HG03575 (cell line): ENCODE measurements around the gene RALGPS1.

Experiments
- ATAC-seq: cut with Tn5 transposase; IDR thresholded peaks from one replicate; pipeline ENCODE4 v1.9.1; 2021; ENCODE audit not compliant: unreplicated experiment, insufficient number of reproducible peaks, low FRiP score; ENCODE audit errors: extremely low read depth

Gene RALGPS1

DNA sequence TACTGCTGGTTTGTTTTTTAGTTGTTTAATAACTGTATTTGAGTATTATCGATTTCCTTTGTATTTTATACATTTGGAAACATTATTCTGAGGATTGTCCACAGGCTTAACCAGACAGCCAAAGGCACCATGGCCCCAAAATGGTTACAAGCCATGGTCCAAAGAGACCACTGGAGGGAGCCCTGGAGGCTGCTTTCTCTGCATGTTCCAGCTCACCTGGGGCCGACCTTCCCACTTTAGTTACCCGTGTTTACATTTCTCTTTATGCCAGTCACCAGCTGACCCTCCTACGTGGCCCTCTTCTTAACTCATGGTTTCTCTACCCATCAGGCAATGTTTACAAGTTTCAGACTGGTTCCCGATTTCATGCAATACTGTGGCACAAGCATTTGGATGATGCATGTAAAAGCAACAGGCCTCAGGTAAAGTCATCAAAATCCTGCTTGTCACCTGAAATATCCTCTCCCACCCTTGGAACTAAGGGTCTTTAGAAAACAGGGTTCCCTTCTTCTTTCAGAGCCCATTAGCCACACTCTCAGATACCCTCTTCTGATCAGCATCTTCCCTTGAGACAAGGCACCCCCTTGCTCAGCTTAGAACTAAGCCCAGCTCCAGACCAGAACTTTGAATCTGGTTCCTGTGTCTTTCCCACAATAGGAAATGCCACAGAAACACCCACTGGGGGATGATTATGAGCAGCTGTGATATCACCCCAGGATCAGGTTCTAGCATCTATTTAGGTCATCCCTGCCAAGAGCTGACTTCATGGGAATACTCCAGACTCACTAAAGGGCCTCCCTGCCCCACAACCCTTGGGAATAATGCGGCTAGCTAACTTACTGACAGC lies 300.1 kb downstream of the RALGPS1 start:
- ATAC-seq = no peak

GRCh38 chr9:127215268-127216209 lies 301.0 kb downstream of the RALGPS1 start:
- ATAC-seq = no peak

GRCh38 chr9:127216210-127216887 lies 301.8 kb downstream of the RALGPS1 start:
- ATAC-seq = no peak

- ATAC-seq = no peak
Observed at GRCh38 chr9:127216888-127217217, 302.3 kb downstream of the RALGPS1 start.

GRCh38 chr9:127218818-127219217 lies 304.2 kb downstream of the RALGPS1 start:
- ATAC-seq = no peak

DNA sequence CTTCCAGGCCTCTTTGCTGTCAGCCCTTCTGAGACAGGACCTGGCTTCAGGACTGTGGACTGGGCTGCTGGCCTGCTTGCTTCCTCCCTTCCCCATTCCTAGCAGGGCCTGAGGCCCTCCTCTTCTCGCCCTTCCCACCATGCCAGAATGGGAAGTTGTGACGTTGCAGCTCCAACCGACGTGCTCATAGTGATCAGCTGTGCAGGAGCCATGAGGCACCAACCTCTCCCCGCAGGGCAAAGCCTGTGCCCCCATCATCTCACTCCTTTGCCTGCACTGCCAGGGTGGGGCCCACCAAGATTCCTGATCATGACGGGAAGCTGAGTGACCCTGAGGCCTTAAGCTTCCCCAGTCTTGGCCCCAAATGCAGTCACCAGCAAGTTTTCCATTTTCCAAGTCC lies 304.9 kb downstream of the RALGPS1 start:
- ATAC-seq = no peak

GRCh38 chr9:127221695-127222094 lies 307.1 kb downstream of the RALGPS1 start:
- no peak for ATAC-seq

- no peak for ATAC-seq
Observed at GRCh38 chr9:127222388-127223095, 308.0 kb downstream of the RALGPS1 start.

DNA sequence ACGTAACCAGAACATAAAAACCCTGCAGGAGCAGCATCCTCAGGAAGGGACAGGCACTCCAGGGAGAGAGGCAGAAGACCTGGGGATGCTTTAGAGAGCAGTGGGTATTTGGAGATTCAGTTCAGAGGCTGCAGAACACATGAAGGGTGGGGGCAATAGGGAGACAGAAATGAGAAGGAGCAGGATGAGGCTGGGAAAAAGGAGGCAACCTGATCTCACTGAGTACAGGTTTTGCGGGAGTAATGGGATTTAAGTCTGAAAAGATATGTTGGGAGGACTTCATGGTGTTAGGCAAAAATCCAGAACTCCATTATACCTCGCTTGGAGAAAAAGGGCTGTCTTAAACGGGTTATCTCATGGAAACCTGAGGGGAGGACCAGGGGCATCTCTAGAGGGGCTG lies 308.7 kb downstream of the RALGPS1 start:
- no peak for ATAC-seq

GRCh38 chr9:127223810-127224177 lies 309.2 kb downstream of the RALGPS1 start:
- ATAC-seq = no peak

GRCh38 chr9:127224178-127224882 lies 309.7 kb downstream of the RALGPS1 start:
- ATAC-seq = peak; percentile 42

- no peak for ATAC-seq
Observed at GRCh38 chr9:127224883-127225739, 310.5 kb downstream of the RALGPS1 start.

GRCh38 chr9:127225801-127226625 lies 311.4 kb downstream of the RALGPS1 start:
- ATAC-seq = no peak

GRCh38 chr9:127229691-127230417 lies 315.3 kb downstream of the RALGPS1 start:
- ATAC-seq = no peak

DNA sequence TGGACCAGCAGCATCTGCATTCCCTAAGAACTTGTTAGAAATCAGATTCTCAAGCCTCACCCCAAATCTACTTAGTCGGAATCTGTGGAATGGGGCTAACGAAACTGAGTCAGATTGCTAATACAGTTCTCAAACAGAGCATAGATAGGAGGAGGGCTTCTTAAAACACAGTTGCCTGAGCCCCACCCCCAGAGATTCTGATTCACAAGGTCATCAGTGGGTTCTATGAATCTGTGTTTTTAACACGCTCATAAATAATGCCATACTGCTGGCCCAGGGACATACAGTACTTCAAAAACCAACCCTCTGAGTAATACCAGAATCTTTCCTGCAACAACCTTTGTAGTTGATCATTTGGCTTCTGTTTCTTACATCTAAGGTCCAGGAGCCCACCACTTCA lies 317.1 kb downstream of the RALGPS1 start:
- no peak for ATAC-seq

DNA sequence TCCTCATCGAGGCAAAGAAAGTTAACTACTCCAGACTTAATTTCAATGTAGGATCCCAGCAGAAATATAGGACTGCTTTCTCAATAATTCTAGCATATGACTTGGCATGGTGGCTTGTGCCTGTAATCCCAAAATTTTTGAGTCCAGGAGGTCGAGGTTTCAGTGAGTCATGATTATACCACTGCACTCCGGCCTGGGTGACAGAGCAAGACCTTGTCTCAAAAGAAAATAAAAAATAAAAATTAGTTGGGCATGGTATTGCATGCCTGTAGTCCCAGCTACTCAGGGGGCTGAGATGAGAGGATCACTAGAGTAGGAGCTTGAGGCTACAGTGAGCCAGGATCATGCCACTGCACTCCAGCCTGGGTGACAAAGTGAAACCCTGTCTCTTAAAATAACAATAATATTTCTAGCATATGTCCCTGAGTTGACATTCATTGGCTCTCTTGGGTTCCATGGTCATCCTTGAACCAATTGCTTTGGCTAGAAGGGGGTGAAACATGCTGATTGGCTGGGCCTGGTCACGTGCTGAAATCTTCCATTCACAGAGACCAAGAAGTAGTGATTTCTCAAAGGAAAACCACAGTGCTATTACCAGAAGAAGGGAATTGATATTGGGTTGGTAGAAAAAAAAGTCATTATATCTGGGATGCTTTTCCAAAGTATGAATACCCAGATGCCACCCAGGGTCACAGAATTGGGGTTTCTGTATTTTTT lies 318.4 kb downstream of the RALGPS1 start:
- no peak for ATAC-seq
